NOMO-1 treated with DMSO at 0.1 percent for 48 hours (cell line): Measurements from ENCODE around the gene MATN1.

Source experiments
- DNase-seq: peaks from one replicate; lab custom pipeline; 2025; ENCODE audit not compliant: unreplicated experiment; lab: John Stamatoyannopoulos, UW

MATN1 gene

DNA sequence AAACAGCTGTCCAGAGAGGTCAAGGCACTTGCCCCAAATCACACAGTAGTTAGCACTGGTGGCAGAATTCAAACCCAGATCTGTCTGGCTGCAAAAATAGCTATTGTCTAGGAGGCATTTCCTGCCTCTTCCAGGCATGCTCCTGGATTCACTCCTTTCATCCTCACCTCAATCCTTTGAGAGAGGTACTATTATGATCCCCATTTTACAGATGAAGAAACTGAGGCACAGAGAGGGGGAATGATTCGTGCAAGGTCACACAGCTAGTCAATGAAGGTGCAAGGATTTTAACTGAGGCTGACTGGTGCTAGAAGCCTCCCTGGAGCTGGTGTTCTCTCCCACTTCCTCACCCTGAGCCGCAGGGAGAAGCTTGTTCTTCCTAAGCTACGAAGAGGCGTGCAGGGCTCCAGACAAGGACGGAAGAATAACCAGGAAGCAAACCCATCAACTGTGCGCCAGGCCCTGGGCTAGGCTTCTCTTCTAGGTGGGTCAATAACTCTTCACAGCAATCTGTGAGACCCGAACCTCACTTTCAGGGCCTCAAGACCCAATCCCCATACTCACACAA, 34.8 kb upstream of the MATN1 start:
- no peak for DNase-seq

DNA sequence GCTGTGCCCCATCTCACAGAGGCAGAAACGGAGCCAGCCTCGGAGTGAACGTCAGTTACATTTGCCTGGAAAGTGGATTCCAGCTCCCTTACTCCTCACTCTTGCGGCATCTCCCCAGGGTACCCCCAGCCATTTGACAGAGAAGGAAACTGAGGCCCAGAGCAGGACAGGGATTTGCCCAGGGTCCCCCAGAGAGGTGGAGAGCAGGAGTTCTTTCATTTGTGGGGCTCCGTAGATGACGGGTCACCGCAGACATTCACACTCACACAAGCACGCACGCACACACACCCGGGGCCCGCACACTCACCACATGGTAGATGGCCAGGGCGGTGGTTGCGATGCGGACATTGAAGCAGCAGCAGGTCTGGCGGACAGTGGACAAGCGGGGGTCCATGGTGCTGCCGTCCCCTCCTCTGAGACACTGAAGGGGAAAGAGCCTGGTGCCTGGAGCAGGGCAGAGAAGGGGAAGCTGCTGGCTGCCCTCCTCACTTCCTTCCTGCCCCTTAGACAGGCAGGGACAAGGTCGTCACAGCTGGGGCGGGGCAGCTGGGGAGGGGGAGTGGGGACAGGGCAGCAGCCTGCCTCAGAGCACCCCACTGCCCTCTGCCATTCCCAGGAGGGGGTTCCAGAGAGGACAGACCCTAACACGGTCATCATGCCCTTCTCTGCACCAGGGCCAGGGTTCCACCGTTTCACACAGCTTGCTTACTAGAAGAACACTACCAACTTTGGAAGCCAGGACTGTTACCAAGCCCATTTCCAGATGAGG, 34.2 kb upstream of the MATN1 start, which contains the start of gene LAPTM5:
Gene LAPTM5 (minus strand): TSS at position 423 of the 769 bp plus-strand sequence. CDS start 29 bp downstream, at position 394.
- peak; percentile 76 for DNase-seq

DNA sequence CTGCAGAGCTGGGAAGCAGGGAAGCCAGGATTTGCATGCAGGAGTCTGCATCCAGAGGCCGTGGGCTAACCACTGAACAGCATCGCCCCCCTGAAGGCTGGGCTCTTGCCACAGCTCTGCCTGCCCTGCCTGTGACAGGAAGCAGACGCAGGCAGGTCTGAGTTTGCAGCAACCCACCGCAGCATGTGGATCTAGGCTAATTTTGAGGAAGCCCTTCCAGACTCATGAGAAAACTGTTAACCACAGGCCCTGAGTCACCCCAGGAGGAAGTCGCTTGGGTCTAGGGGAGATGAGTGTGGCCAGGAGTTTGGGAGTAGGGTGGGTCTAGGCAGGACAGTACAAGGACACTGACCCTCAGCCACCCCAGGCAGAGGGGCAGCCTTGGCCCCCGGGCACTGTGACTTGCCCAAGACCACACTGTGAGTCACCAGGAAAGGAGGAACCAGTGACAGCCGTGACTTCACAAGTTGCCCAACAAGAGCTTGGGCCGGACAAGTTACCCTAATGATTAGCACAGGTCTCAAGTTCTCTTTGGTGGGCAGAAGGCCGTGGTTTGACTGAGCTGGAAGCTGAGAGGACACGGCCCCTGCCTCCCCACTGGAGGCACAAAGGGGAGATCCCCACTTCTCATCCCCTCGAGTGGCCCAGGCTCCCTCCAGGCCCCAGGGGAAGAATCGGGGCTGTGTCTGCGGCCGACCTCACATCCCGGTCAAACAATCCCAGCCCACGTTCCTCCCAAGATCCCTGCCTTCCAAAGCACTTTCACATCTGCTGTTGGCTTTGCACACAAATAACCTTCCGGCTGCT, 33.4 kb upstream of the MATN1 start:
- DNase-seq: peak; percentile 100

DNA sequence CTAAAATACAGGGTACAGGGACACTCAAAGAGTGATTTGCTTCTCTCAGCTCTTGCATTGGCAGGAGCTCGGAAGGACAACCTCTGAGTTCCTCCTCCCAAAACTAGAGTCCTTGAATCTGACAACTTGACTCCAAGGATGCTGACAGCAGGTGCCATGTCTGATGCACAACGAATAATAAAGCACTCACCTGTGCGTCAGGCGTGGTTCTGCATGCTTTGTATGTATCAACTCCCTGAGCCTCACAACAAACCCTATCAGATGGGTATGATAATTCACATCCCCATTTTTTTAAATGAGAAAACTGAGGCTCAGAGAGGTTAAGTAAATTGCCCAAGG, 32.8 kb upstream of the MATN1 start:
- no peak for DNase-seq

DNA sequence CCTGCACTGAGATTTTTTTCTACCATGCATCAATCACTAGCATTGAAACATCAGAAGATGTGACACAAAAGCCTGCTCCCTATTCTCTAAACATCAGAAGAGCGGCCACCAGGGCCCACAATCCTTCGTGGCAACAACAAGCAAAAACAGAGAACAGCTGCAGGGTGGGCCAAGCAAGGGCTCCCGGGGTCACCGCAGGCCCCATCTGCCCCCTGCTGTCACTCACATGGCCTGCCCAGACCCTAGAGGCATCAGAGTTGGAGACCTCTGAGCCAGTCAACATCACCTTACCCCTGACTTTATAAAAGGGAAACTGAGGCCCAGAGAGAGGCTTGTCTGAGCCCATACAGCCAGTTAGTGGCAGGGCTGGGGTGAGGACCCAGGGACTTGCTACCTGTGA, 32.4 kb upstream of the MATN1 start:
- DNase-seq: no peak

DNA sequence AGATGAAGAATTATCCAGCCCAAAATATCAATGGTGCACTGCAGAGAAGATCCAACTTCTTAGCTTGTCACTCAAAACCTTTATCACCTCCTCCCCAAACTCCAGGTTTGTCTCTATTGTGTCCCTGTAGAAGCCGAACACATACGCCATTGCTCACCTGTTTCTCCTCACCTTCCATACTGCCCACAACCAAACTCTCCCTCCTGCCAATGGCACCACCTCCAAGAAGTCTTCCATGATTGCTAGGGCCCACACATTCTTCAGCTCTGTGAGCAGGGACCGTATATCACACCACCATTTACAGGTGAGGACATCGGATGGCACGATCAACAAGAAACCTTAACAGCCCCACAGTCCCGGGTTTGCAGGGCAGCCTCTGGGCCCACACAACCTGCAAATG, 31.9 kb upstream of the MATN1 start:
- no peak for DNase-seq

DNA sequence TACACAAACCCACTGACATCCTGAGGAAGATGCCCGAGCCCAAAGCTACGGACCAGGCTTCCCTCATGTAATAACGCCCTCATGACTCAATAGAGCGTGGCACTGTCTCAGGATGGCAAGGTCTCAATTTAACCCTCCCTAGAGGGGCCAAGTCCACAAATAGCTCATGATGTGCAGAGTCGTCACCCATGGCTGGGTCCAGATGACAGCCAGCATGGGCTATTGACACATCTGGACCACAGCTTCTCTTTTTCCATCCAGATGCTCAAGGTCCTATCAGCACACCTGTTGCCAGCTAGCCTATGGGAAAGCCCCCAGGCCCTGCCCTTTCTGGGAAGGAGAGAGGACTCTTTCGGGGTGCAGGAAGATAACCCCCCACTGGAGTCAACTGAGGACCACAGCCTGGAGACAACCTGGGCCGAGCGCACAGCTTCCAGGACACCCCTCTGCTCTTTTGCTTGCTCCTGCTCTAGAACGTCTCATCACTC, 31.3 kb upstream of the MATN1 start:
- peak; percentile 35 for DNase-seq

DNA sequence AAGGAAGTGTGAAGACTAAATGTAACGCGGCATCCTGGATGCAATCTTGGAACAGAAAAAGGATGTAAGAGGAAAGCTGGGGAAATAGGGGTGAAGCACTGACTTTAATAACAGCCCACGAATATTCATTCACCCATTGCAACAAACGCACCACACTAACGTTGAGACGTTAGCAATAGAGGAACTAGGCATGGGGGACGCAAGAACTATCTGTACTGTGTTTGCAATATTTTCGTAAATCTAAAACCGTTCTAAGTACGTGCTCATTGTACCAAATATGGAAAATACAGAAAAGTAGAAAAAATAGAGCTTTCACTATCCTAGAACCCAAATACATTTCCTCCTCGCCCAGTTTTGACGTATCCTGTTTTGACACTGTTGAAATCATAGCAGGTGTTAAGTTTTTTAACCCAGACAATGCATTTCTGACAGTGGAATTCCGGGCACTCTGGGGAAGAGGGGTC, 30.3 kb upstream of the MATN1 start:
- DNase-seq: peak; percentile 78

DNA sequence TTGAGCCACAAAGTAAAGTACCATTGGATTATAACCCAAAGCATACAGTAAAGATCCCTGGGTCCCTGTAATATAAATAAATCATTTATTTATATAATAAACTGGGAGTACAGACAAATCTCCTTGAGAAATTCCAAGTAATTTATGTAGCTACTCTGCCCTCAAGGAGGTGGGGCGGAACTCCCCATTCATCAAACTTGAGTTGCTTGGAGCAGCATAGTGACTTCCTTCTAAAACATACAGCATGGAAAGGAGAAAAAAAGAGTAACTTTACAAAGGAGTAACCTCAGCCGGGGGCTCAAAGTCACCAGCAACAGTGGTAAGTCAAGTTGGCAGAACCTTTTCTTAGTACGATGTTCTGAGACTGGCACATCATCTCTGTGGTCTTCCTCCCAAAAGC, 29.7 kb upstream of the MATN1 start:
- DNase-seq: no peak

DNA sequence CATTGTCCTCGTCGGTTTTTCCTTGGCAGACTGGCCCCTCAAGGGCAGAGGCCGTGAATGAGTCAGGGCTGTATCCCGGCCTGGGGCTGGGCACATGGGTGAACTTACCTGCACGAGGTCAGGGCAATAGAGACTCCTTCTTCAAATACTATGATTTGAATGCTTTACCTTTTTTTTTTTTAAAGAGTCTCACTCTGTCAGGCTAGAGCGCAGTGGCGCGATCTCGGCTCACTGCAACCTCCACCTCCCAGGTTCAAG, 29.2 kb upstream of the MATN1 start:
- no peak for DNase-seq

DNA sequence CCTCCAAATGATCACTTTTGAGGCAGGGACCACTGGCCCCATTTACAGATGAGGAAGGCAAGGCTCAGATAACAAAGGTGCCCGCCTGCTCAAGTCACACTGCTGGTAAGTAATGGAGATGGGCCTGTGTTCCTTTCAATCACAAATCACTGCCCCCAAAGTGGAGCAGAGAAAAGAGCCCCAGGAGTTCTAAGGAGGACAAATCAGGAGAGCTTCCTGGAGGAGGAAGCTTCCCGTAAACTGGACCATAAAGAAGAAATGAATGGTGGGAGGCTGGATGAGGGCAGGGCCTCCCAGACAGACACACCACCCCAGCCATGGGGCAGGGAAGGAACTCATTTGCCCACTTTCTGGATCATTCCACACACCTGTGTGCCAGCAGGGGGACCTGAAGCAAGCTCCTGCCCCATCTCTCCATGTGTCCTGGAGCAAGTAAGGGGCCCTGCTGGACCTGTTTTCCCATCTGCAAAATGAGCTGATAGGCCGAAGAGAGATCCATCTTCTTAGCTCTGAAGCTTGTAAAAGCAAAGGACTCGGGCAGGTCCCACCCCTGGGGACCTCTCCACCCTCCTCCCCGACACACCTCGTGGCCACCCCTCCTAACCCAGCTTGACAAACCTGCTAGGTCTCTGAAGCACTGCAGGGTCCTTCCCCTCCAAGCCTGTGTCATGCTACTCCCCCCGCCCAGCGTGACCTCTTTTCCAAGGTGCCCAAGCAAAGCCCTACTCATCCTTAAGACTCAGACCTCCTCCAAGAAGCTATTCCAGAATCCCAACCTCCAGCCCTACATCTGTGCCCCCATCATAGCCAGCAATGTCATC, 28.7 kb upstream of the MATN1 start:
- no peak for DNase-seq

DNA sequence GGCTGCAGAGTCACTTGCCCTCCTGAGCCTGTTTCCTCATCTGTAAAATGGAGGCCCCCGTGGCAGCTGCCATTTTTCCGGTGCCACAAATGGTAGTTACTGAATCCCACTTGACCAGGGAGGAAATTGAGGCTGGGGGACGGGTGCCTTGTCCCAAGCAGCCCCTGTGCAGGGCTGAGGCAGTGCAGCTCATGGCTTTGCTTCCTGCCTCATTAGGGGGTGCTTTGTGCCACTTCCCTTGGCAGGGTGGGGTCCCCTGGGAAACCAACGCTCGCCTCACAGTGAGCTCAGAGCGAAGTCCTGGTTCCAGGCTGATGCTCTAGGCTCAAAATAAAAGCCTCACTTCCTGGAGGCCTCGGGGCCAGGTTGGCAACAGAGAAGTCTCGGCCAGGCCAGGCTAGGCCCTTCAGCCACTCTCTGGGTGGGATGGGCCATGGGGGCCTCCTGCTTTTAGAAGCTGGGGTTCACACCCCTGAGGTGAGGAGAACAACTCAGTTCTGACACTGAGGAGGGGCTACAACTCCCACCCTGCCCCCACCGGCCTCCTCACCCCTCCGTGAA, 27.4 kb upstream of the MATN1 start:
- DNase-seq: no peak

DNA sequence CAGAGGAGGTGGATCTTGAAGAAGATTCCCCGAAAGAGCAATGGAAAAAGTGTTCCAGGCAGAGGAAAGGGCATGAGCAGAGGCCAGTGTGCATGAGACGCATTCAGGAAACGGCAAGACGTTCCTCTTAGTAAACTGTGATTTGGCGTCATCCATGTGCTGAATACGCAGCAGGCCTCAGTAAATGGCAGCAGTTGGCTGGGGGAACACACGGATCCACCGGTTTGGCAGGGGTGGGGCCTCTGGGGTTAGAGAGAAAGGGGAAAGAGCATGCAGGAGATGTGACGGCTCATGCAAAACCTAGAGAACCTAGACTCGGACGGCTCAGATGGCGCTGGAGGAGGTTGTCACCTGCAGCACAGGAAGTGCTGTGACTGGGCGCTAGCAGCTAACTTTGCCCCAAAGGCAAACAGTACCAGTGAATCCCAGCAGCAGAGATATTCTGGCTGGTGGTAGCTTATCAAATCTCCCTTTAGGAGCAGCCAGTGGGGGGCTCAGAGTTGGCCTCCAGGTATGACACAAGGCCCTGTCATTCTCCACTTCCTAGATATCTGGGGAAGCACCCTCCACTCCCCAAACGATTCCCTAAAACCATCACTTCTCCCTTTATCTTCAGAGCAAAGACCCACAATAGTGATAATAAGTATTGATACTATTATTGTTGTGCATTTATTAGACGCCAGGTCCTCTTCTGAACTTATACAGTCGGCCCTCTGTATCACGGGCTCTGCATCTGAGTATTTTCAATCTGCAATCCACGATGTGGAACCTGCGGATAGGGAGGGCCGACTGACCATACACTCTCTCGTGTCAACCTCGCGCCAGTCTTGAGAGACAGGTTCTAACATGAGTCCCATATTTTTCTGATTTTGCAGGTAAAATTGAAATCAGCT, 26.6 kb upstream of the MATN1 start:
- DNase-seq: peak; percentile 19

DNA sequence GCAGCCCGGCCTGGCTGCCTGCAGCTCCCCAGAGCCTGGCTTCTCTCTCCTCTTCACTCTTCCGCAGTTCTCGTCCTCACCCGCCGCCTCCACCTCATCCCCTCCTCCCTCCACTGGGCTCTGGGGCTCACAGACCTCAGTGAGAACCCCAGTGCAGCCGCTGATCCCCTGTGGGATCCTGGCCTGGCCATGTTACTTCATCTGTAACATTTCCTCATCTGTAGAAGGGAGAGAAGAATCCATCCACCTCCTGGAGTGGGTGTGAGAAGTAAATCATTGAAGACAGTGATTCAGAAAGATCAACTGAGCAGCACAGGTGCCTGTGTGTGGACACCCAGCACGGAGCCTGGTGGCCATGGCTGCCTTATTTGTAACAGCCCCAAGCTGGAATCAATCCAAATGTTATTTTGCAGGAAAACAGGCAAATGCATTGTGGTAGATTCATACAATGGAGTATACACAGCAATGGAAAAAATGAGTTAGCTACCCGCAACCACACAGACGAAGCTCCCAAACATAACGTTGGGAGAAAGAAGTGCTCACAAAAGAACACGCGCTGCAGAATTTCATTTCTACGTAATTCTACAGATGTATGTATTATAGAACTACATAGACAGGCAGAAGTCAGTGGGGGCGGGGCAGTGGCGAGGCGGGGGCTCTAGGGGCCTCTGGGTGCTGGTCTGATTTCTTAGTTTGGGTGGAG, 25.5 kb upstream of the MATN1 start:
- peak; percentile 22 for DNase-seq

DNA sequence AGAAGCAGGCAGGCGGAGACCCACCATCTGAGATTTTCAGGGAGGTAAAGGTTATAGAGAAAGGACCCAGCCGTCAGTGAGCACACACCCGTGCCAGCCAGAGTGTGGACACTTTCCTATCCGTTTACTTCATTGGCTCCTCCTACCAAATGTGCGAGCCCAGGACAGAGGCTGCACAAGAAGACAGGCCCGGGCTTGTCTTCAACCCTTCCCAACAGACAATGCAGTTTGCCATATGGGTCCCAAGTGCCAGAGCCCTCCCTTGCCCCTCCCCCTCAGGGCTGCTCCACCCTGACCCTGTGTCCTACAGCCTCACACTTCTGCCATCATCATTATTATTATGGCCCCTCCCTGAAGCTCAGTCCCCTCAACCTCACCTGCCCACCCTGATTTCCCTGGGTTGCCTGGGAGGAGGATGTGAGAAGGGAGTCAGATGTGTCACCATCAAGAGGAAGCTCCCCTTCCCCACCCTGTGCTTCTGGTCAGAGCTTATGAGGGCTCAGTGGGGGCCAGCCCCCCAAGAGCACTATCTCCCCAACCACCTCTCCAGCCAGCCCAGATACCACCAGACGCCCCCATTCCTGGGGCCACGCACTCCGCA, 24.8 kb upstream of the MATN1 start:
- peak; percentile 82 for DNase-seq

DNA sequence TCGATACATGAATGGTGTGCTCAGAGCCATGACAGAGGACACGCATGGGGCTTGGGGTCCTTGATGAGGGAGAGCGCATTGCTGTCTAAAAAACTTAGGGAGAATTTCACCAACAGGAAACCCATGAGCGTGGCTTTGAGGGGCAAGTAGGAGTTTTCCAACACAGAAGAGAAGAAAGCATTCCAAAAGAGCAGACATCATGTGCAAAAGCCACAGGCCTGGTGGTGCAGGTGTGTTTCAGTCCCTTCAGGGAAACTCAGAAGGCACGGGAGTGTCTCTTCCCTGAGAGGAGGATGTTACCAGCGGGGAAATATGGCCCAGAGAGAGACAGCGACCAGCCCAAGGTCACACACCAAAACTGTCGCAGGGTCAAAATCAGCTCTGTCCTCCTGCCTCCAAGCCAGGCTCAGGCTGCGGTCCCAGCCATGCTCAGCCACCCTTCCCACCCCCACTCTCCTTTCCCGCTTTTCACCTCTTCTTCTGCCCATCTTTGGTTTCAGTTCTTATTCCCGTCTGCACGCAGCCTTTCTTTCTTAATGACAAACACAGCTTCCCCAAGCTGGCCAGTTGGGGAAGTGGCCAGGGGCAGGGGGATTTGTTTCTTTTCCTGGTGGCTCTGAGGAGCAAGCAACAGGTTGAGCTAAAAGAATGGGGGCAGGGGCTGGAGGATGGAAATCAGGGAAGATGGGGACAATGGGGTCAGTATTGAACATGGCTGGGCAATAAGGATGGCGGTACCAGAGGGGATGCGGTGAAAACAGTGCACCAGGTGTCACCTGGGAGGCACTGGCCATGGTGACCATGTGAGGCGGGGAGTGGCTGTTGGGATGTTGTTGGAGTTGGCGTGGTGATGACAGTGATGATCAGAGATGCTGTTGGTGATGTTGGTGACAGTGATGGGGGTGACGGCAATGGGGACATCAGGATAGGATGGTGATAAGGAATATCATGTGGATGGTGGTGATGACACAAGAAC, 23.9 kb upstream of the MATN1 start:
- DNase-seq: peak; percentile 59

DNA sequence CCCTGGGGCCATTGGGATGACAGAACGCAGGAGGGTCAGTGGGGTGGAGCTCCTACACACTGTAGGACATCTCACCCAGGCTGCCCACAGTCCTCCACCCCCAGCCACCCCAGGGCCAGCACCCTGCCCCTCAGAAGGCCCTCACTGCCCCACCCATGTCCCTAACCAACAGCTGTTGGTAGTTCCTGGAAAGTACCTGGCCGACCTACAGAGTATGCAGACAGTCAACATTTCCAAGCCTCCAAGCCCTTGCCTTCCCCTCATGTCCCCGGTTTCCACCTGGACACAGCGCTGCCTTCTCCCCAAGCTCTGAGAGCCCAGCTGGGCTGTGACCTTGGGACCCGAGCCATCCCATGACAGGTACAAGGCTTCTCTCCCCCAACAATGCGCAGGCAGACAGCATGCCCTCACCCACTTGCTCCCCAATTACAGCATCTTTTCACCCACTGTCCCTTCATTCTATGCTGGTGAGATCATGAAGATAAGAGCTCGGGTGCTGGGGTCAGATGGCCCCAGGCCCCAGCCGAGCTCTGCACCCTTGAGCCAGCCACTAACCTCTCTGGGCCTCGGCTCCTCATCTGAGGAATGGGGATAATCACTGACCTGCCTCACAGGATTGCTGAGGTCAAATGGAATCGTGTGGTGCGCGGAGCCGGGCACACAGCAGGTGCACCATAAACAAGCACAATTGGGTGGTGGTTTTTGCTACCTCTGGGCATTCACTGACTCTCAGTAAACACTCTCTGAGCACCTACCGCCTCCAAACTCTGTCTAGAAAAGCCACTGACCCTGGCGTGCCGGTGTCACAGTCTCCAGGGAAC, 23.0 kb upstream of the MATN1 start:
- no peak for DNase-seq
